GM19025 (cell line): ENCODE results near the gene HECW1.

Source experiments
- ATAC-seq: cut with Tn5 transposase; IDR thresholded peaks from one replicate; pipeline ENCODE4 v1.9.1; 2021; ENCODE audit warnings: mild to moderate bottlenecking, low read depth, moderate library complexity; ENCODE audit not compliant: unreplicated experiment

Gene HECW1

DNA sequence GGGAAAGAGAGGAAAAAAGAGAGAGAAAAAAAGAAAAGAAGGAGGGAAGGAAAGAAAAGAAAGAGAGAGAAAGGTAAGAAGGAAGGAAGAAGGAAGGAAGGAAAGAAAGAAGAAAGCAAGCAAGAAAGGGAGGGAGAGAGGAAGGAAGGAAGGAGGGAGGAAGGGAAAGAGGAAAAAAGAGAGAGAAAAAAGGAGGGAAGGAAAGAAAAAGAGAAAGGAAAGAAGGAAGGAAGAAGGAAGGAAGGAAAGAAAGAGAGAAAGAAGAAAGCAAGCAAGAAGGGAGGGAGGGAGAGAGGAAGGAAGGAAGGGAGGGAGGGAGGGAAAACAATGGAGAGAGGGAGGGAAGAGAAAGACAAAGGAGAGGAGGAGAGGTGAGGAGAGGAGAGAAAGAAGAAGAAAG, 135.3 kb downstream of the HECW1 start:
- ATAC-seq = no peak

DNA sequence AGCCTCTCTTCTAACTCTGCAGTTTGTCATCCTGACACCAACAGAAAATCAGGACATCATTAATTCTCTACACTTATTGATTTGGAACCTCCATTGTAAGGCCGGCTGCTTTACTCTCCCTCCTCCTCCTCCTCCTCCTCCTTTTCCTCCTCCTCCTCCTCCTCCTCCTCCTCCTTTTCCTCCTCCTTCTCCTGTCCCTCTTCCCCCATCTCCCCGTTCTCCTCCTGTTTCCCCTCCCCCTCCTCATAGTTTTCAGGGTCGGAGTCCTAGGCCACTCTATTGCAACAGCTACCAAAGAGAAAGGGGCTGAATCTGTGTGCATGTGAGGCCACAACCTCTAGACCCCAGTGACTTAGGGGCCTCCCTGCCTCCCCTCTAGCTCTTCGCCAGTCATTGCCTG, 136.1 kb downstream of the HECW1 start:
- no peak for ATAC-seq

DNA sequence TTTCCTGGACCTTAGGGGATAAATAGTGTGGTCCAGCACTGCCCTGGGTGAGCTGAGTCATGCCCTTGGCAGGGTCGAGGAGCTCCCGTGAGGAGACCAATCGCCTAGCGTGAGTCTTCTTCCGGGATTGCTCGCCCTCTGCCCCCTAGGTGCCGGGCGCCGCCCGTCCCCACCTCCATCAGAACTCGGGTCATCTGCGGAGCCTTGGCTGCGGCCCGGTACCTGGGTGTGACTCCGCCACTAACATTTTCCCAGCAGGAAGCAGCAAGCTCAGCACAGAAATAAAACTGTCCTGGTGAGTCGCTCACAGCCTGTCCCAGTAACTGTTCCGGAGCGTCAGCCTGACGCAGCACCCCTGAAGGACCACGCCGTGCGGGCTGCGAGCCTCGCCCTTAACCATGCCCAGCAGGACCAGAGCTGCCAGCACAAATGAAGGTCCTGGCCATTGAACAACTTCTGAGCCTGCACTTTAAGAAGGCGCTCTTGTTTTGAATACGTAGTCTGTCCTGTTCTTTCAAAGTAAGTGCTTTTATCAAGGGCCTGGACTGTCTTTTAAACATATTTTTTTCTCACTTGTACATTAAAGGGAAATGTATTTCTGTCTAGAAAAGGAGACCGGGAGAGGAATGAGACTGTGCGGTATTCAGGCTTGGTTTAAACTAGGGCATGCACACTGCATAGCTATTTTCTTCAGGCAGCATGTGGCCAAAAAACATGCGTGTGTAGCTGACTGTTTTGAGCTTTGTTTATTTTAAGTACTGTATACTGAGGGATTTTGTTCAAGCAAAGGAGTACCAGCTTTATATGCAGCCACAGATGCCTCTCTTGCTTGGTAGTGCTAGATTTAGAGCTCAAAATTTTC, 136.7 kb downstream of the HECW1 start:
- ATAC-seq = no peak

DNA sequence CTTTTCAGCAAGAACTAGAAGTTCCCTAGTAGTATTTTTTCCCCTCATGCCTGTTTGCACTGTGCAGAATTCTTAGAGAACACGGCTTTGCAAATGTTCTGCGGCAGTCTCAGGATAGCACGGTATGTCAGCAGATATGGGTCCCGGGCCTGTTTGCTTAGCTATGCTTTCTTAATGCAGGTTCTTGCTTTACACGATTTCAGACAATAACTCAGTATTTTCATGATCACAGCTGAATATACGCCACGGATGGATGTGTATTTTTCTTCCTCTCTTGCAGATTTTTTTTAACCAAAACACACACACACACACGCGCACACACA, 137.3 kb downstream of the HECW1 start:
- no peak for ATAC-seq

DNA sequence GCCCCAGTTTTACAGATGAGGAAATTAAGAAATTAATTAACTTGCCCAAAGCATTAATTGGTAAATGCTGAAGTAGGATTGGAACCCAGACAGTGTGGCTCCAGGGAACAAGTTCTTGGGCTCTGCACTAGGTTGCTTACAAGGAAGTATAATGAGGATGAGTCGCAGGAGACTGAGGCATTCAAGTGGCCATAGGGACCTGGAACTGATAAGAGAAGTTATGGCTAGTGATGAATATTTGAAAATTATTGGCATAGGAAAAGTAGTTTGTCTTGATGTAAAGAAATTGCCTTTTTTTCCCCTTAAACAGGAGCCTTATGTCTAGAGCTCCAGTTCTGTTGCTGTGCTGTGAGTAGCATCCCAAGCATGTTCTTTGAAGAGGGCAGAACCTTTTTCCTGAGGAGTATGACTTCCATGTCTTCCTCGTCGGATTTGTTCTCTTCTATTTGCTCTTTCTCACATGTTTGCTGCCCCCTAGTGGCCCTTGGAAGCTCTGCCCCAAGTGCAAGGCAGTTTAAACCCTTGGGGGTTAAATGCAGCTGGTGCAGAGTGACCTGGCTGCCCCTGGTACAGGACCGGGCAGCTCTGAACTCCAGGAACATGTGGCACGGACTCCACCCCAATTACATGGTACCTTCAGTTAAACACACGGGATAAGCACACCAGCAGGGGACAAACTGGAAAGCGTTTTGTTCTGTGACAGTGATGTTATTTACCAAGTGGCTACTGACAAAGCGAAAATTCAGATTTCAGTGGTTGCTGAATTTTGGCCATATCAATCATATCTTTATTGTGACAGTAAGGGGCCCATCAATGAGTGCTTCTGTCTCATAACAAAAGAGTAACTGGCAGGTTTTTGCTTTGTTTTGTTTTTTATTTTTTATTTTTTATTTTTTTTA, 148.8 kb downstream of the HECW1 start:
- ATAC-seq = no peak

DNA sequence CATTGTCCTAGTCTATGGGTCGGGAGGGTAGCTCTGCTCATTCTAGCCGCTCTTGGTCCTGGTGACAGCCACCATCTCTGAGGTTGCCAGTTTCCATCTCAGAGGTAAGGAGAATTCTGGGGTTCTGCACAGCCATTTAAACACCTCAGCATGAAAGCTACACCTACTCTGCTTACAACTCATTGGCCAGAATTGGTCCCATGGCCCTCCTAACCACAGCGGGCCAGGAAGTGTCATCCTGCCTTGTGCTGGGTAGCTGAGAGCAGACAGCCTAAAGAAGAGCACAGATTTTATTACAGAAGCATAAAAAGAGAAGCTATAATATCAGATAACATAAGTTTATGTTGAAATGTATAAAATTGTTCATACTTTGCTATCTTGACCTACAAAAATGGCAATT, 152.7 kb downstream of the HECW1 start:
- no peak for ATAC-seq

DNA sequence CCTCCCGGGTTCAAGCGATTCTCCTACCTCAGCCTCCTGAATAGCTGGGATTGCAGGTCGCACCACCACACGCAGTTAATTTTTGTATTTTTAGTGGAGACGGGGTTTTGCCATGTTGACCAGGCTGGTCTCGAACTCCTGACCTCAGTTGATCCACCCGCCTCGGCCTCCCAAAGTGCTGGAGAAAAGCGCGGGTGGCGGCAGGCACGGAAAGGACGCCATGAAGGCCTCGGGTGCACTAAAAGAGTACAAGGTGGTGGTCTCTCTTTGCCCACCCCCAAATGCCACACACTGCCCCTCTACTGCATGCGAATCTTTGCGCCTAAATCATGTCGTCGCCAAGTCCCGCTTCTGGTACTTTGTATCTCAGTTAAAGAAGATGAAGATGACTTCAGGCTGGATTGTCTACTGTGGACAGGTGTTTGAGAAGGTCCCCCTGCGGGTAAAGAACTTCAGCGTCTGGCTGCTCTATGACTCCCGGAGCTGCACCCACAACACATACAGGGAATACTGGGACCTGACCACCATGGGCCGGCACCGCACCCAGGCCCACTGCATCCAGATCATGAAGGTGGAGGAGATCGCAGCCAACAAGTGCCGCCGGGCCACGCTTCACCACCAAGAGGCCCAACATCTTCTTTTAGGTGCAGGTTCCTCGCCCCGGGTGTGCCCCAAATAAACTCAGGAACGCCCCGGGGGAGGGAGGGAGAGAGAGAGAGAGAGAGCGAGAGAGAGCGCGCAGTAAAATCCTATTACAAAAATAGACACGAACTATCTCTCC, 161.7 kb downstream of the HECW1 start:
- no peak for ATAC-seq

DNA sequence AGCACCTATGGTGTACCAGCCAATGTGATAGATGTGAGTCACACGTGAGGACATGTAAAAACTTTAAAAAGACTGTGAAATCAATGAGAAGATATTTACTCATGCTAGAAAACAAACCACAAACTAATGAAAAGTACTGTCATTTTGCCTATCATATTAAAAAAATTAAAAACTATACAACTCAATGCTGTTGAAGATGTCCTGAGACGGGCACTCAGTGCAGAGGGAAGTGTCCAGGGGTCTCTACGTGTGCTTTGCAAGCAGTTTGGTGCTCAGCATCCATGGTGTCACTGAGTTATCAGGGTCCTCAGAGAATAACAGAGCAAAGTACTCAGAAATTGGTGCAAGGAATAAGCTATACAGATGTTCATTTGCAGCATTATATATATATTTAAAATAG, 162.3 kb downstream of the HECW1 start:
- no peak for ATAC-seq

DNA sequence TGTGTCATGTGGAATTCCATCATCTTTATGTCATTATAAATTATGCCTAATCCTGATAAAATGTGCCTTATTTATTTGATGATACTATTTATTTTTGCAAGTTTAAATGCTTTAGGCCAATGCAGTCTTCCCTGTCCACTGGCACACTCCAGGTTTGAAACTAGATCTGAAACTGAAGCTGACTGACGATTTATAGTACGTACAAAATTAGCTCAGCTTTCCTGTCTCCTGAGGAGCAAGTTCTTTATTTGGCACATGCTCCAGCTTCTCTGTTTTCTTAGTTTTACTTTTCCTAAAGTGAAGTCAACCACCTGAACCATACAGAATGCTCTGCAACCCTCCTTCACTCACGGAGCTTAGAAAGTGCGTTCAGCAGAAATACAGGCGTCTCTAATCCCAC, 164.1 kb downstream of the HECW1 start:
- no peak for ATAC-seq

DNA sequence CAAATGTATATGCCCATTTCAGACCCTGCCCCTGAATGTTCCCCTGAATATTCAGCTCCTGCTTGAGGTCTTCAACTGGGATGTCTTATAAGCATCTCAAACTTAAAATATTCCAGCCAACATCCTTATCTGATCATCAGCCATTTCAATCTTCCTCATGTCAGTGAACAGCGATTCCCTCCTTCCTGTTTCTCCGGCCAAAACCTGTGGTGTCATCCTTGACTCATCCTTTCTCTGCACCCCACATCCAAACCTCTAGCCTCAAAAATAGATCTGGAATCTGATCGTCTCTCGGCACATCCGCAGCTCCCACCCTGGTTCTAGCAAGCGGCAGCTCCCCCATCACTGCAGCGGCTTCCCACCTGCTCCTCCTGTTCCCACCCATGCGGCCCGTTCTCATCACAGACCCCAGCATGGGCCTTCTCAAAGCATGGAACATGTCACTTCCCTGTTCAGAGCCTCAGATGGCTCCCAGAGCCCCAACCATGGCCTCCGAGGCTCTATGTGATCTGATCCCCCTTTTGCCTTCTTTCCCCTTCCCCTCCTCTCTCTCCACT, 165.7 kb downstream of the HECW1 start:
- no peak for ATAC-seq

DNA sequence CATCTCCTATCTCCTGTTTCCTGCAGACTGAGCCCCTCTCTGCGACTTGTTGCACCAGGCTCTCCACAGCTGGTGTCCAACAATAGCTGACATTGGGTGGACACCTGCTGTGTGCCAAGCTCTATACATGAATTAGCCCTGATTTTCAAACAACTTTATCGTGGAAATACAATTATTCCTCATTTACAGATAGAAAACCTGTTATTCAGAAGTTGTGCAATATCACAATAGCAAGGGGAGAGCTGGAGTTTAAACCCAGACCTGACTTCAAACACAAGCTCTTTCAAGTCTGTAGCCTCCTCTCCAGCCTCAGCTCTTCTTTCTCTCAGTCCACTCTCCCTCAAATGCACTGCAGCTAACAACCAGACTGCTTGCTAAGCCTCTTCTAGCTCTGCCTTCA, 168.8 kb downstream of the HECW1 start:
- no peak for ATAC-seq

DNA sequence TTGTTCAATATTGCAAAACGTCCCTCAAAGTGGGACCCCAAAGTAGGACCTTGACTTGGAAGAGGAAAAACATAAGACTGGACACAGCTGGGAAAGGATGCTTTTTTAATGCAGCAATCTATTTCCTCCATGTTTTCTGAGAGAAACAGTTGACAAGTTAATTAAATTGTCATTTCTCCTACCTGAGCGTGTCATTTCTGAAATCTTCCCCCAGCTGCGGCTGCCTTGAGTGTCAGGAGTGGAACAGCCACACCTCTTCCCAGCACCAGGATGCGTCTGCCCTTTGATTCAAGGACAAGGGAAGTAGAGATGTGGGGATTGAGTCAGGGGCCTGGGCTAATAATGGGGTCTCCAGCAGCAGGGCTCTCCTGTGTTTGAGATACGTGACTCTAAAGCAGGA, 171.3 kb downstream of the HECW1 start:
- ATAC-seq = no peak

DNA sequence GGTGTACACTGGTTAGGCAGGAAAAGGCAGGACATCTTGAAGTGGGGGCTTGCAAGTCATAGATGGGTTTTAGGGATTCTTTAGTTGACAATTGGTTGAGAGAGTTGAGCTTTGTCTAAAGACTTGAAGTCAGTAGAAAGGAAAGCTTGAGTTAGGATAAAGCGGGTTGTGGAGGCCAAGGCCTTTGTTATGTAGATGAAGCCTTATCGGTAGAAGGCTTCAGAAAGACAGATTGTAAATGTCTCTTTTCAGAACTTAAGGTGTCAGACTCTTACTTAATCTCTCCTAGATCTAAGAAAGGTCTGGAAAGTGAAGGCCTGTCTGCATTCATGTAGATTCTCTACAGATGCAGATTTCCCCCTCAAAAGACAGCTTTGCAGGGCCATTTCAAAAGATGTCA, 177.4 kb downstream of the HECW1 start:
- ATAC-seq = no peak

DNA sequence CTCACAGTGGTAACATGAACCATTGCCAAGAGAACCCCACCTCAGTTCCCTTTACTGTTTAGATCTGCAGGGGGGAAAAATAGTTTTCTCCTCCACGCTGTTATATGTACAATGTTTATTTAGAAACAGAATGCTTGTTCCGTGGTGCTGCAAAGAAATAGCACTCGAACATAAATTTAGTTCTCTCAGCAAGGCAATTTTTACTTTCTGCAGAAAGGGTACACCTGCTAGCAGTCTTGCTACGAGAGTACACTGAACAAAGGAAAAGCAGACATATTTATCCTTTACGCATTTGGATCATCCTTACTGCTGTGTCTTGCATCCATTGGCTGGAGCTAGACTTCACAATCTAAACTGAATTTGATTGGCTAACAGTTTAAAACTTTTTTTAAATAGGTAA, 178.5 kb downstream of the HECW1 start:
- no peak for ATAC-seq

DNA sequence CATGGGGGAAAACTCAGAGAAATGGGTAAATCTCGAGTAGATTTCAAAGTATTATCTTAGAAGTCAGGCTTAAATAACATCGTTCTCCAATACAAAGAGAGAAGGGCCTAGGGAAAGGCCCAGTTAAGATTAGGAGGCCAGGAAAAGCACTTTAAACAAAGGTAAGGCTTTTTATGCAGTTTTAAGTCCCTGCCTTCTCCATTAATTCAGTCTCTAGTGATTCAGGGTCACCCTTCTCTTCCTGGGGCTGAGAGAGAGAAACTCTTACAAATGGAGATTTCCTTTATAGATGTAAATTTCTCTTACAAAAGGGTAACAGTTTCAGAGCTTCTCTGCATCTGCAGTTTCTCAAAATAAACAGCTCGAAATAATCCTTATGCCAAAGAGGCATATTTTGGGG, 179.3 kb downstream of the HECW1 start:
- no peak for ATAC-seq

DNA sequence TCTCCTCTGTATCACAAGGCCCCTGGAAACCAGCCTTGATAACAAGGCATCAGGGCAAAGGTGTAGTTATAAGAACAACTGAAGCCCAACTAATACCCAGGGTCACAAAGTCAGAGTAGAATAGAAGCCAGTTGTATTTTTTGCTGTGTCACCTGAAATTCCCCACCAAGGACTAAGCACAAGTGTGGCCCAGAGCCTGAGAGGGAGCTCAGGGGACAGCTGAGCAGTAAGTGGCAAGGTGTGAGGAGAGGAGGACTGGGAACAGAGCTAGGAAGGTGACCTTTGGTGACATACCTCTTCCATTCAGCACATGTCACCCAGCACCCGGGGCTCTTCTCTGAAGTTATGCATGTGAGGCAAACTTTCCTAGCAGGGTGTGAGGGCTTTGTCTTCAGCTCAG, 179.9 kb downstream of the HECW1 start:
- ATAC-seq = no peak

DNA sequence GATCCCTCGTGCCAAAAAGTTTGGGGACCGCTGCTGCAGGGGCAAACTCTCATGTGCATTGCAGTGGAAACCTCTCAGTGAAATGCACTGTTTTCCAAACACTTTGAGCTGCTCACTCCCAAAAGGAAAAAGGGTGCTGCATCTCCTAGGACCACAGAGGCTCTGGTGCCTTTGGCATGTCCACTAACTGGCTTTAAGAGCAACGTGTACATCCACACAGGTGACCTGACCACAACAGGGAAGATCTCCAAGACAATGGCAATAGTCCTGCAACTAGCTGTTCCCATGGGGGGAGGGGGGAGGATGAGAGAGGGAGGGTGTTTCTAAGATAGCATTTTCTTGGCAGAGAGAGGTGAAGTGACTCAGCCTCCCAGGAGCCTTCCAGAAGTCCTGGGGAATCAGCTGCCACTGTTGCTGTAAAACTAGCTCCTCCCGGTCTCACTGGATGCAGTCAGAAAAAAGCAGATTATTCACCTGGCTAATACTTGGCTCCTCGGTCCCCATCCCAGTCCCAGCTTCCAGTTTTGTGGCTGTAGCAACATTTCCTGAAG, 181.7 kb downstream of the HECW1 start:
- no peak for ATAC-seq

DNA sequence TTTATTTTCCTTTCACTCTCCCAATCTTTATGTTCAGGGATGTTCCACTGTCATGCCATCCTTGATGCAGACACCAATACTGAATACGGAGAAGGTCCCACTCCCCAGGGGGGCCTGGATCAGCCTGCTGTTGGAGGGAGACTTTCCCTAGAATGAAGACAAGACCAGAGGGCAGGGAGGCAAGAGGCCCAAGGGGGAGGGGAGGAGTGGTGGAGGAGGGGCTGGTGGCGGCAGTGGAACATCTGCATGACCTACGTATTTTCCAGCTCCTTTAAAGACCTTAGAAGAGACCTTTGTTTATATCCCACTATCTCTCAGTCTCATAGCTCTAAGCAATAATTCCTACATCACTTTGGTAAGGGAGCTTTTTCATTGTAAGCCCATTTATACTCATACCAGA, 183.0 kb downstream of the HECW1 start:
- no peak for ATAC-seq

DNA sequence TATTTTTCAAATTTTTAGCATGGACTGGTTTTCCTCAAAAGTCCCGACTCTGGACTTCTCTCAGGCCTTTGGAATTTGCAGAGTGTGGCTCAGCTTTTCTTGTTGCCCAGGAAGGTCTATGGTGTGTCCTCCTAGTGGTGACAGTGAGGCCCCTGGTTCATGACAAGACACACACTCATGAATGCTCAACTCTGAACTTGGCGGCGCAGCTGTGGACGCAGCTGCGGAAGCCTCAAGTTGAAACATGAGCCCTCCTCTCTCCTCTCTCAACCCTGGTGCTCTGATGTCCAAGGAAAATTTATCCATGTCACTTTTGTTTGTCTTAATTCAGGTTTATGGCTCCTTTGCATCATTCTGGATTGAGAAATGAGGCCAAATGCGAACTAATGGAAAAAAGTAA, 183.9 kb downstream of the HECW1 start:
- ATAC-seq = no peak

DNA sequence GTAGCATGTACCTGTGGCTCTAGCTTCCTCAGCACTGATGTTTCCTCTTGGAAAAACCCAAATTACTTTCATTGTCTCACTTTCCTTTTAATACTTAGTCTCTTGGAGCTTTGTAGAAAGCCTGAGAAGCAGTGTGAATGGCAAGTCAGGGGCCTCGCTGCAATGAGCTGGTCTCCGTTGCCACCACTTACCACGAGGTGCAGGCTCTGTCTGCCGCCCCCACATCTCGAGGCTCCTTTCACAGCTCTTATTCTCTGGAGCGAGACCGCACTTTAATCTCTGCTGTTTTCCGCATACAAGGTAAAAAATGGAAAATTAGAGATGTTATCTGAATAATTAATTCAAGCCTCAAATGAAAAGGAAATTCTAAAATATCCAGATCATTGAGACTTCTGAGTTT, 186.2 kb downstream of the HECW1 start:
- no peak for ATAC-seq

DNA sequence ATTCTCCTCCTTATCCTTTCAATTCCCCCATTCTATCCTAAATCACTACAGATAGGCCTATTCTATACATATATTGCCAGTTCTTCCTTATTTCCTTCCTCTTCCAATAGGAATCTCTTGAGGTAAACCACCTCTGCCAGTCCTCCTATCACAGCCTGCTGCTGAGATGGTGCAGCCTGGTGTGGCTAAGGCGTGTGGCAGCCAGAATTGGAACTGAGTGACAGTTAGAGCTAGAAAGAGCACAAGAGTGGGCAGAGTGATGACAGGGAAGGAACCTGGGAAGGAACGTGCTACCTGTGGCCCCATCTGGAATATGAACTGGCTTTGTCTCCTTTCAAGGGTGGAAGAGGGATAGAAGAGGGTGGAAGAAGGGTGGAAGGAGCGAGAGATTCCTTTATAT, 187.7 kb downstream of the HECW1 start:
- ATAC-seq = no peak
